Common myeloid progenitor, CD34-positive (primary cell): ENCODE measurements around the gene BTN3A1.
"Not testable (repeated sequence)": the region's sequence is repeated elsewhere in the genome, so short reads cannot be mapped to it uniquely, and the experiment has no call there.

Experiments used
- CTCF ChIA-PET: fragments of 350-600 bp; sonication (Branson Sonifier 250); formaldehyde crosslinking; loops from one replicate; lab custom pipeline; 2021; ENCODE audit warnings: antibody characterized with exemption; lab: Charles Lee
- POLR2A ChIA-PET: fragments of 350-600 bp; sonication (Branson Sonifier 250); formaldehyde crosslinking; loops from one replicate; lab custom pipeline; 2021; ENCODE audit warnings: antibody characterized with exemption; lab: Charles Lee
- DNase-seq, 3 donors: peaks; one replicate each; pipeline versions ENCODE4 v3.0.0 to v3.0.0-alpha.2; 2013
- H3K27ac ChIP-seq, 2 experiments: 1 replicate in 1 of 2; 2 replicates in 1 of 2; pipeline ENCODE4 v1.7.0; 2013; ENCODE audit warnings: inconsistent platforms in 2 of 2, low read length in 2 of 2, mild to moderate bottlenecking in 2 of 2, low read depth in 1 of 2, moderate library complexity in 1 of 2; ENCODE audit not compliant: severe bottlenecking in 2 of 2, insufficient read depth in 1 of 2, poor library complexity in 1 of 2
- H3K27me3 ChIP-seq, 5 experiments: replicated peaks in 2 of 5; 1 replicate in 3 of 5; 2 replicates in 2 of 5; pipeline versions ENCODE4 v1.6.1 to v1.7.0; 2013; ENCODE audit warnings: low read length in 4 of 5, mild to moderate bottlenecking in 2 of 5, moderate library complexity in 2 of 5, inconsistent platforms in 1 of 5; ENCODE audit not compliant: insufficient read depth in 5 of 5, control insufficient read depth in 4 of 5
- H3K36me3 ChIP-seq, 4 experiments: 1 replicate in 2 of 4; 2 replicates in 2 of 4; pipeline versions ENCODE4 v1.6.1 to v1.7.0; 2013; ENCODE audit warnings: low read length in 3 of 4, control low read depth in 1 of 4, mild to moderate bottlenecking in 1 of 4; ENCODE audit not compliant: control insufficient read depth in 4 of 4, insufficient read depth in 4 of 4
- H3K4me1 ChIP-seq, 4 experiments: 1 replicate in 3 of 4; 2 replicates in 1 of 4; pipeline versions ENCODE4 v1.6.1 to v1.7.1; 2013; ENCODE audit warnings: low read length in 3 of 4, mild to moderate bottlenecking in 3 of 4, control low read depth in 1 of 4, inconsistent platforms in 1 of 4, moderate library complexity in 1 of 4; ENCODE audit not compliant: control insufficient read depth in 4 of 4, insufficient read depth in 4 of 4; ENCODE audit errors: control extremely low read depth in 1 of 4
- H3K4me3 ChIP-seq, 7 experiments: 1 replicate in 4 of 7; 2 replicates in 3 of 7; pipeline versions ENCODE4 v1.5.1 to v1.7.0; 2013; ENCODE audit warnings: mild to moderate bottlenecking in 7 of 7, low read length in 6 of 7, moderate library complexity in 6 of 7, inconsistent platforms in 2 of 7, low read depth in 2 of 7, control low read depth in 1 of 7; ENCODE audit not compliant: insufficient read depth in 4 of 7, control insufficient read depth in 1 of 7; ENCODE audit errors: extremely low read depth in 1 of 7
- H3K9me3 ChIP-seq, 5 experiments: 1 replicate in 4 of 5; 2 replicates in 1 of 5; pipeline versions ENCODE4 v1.6.1 to v1.7.1; 2013; ENCODE audit warnings: low read length in 4 of 5, mild to moderate bottlenecking in 2 of 5, inconsistent platforms in 1 of 5, low read depth in 1 of 5, moderate library complexity in 1 of 5; ENCODE audit not compliant: control insufficient read depth in 4 of 5, insufficient read depth in 2 of 5; ENCODE audit errors: control extremely low read depth in 1 of 5
- WGBS: methylation state at CpG from one replicate; pipeline ENCODE4 v1.1.5; 2013; ENCODE audit not compliant: insufficient coverage; 5-methylcytosine and 5-hydroxymethylcytosine counted together

The BTN3A1 gene

DNA sequence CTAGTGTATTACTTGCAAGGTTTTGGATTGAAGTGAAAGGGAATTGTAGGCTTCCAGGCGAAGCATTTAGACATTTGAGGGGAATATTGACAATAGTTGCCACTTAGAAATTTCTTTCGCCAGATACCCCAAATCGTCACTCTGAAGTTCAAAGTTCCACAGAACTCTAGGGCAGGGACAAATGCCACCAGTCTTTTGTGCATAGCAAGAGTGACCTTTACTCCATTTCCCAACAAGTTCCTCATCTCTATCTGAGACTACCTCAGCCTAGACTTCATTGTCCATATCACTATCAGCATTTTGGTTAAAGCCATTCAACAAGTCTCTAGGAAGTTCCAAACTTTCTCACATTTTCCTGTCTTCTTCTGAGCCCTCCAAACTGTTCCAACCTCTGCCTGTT, 16.7 kb downstream of the BTN3A1 start:
- H3K27ac ChIP-seq, H3K27me3 ChIP-seq, H3K4me3 ChIP-seq, POLR2A ChIA-PET, DNase-seq: not testable (repeated sequence)
- Histone ChIP-seq H3K36me3 (peaks cover 0 to 11% (median 3%) of the 10 kb centered on the region in 4 experiments), H3K9me3 (peaks cover 0 to 15% (median 8%) of the 10 kb centered on the region in 5 experiments), H3K4me1 (peaks cover 2 to 13% (median 9%) of the 10 kb centered on the region in 4 experiments)
- 93% methylated on average over 3 of the region's 3 CpGs for WGBS
- CTCF ChIA-PET, result interaction anchor here (1.0 to 1.1 kb wide), 2 partner anchors 12 to 15 kb away, joined by 3 read pairs; no protein-coding TSS in a partner anchor

DNA sequence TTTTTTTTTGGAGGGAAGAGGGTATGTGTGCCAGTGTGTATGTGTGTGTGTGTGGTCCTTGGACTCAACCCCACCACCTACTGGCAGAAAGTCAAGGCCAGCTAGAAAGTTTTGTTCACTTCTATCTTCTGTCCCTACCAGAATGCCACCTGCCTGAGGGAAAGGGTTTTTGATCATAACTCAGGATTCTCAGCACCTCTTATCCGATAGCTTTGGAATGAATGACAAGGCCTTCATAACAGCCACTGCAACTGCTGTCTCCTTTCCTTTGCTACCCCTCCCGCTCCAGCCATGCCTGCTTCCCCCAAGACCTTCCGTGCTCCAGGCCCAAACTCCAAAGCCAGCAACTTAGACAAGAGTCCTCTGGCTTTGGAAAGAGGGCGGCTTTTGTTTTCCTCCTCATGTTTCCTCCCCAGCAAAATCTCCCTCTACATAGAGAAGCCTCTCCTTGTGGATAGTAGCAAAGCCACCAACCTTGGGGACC, 18.7 kb downstream of the BTN3A1 start:
- ChIA-PET CTCF (interaction anchor here (0.7 to 1.4 kb wide), 5 partner anchors 10 to 79 kb away, joined by 3 to 4 read pairs (median 3); partner anchors contain the start of gene BTN1A1), POLR2A (no interaction called here)
- Histone ChIP-seq H3K36me3 (peaks cover 0 to 8% (median 0%) of the 10 kb centered on the region in 4 experiments), H3K4me3 (peak overlapping the region in 6 of 7 experiments; percentile 82 to 100 (median 98)), H3K27me3 (no peaks in the 10 kb centered on the region), H3K4me1 (peaks cover 2 to 13% (median 9%) of the 10 kb centered on the region in 4 experiments), H3K9me3 (peaks cover 0 to 15% (median 8%) of the 10 kb centered on the region in 5 experiments), H3K27ac (peak overlapping the region in 1 of 2 experiments; percentile 82)
- DNase-seq, result peak; percentile 75 to 80 (median 78)
- WGBS, result 90% methylated on average over 2 of the region's 4 CpGs

DNA sequence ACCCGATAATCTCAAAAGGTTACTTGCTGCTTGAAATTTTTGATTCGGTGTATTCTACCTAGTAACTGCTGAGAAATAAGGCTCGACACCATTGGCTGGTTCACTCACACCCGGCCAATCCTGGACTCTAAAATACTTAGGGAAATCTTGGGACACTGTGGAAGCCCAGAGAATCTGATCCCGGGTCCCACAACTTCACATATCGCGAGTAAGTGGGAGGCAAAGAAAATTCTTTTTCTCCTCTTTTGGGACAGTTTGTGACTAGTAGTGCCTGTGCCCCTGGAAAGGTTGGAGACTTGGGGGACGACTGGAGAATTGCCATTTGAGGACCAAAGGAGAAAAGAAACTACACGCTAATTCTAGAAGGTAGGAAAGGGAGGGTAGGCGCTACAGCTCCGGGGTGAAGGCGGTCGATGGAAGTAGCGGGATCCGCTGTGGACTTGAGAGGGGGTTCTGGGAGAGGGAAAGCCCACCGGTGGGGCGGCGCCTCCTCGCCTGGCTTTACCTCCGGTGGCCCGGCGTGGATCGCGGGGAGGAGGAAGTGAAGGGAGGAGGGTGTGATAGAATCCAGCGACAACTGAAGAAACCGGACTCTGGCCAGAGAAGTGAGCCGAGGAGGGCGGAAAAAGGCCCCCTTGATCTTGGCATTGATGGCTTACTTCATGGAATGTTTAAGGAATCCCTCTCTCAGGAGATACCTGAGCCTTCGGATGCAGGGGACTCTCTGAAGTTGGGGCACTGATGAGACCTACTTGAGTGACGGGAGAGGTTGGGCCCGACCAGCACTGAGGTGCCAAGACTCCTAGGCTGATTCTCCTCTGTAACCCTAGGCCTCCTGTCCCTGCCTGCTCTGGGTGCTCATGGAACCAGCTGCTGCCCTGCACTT, 19.4 kb downstream of the BTN3A1 start:
- 2% methylated on average over 21 of the region's 31 CpGs for WGBS
- ChIA-PET CTCF (interaction anchor here (0.7 to 1.4 kb wide), 2 partner anchors 27 to 69 kb away, joined by 4 read pairs; no protein-coding TSS in a partner anchor), POLR2A (no interaction called here)
- peak; percentile 76 to 79 (median 79) for DNase-seq
- H3K4me3 ChIP-seq, result peak overlapping the region; percentile 82 to 100 (median 98)
- peaks cover 2 to 13% (median 9%) of the 10 kb centered on the region in 4 experiments for H3K4me1 ChIP-seq
- H3K27me3 ChIP-seq, result no peaks in the 10 kb centered on the region
- H3K36me3 ChIP-seq, result peaks cover 0 to 9% (median 0%) of the 10 kb centered on the region in 4 experiments
- peaks cover 0 to 15% (median 7%) of the 10 kb centered on the region in 5 experiments for H3K9me3 ChIP-seq
- H3K27ac ChIP-seq, result peak overlapping the region; percentile 42 to 82

DNA sequence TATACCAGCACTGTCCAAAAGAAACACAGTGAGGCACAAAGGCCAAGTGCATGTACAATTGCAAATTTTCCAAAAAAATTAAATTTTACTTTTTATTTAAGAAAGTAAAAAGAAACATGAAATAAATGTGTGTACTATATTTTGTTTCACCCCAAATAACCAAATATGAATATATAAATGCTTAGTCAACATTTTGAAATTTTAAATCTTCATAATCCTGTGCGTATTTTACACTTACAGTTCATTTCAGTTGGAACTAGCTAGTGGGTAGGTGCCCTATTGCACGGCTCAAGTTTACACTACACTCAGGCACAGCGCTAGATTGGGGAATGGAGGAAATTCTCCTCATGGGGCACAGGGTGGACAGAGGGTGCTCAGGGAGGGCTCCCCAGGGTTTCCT, 20.3 kb downstream of the BTN3A1 start:
- CTCF ChIA-PET, result no interaction called here

DNA sequence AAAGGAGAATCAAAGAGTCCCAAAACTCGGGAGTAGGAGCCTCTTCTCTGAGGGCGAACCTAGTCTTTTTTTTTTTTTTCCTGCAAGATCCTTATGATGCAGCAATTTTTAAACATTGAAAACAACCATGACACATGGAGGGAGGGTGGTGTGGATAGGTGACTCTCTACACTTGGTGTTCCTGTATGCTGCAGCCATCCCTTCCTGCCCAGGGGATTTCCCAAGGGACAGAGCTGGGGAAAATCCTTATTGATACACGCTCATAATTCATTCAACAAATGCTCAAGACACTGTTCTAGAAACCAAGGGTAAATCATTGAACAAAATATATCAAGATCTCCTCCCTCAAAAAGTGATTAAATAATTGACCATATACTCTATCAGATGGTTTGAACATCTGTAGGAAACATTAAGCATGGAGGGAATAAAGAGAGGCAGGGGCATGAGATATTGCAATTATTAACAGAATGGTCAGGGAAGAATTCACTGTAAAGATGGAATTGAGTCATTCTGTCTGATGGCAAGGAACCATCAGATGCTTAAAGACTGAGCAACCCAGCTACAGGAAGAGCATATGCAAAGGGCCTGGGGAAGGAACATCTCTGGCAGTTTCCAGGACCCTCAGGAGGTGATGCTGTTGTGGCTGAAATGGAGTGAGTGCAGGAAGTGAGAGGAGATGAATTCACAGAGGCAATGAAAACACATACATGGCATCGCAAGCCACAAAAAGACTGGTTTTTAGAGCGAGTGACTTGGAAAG, 24.8 kb downstream of the BTN3A1 start:
- no peak overlapping the region for H3K27ac ChIP-seq
- H3K27me3 ChIP-seq, result no peaks in the 10 kb centered on the region
- POLR2A ChIA-PET, result interaction anchor here (0.7 kb wide), 1 partner anchor 244 kb away, joined by 5 read pairs; no protein-coding TSS in a partner anchor

More for the DNA sequence above, 20.3 kb downstream of the BTN3A1 start:
- 100% methylated on average over 3 of the region's 3 CpGs for WGBS
- Histone ChIP-seq H3K36me3 (peaks cover 0 to 4% (median 2%) of the 10 kb centered on the region in 4 experiments), H3K4me3 (peak overlapping the region in 3 of 7 experiments; percentile 87 to 100 (median 99)), H3K27ac (no peak overlapping the region), H3K27me3 (no peaks in the 10 kb centered on the region), H3K9me3 (peaks cover 0 to 8% (median 1%) of the 10 kb centered on the region in 5 experiments), H3K4me1 (peaks cover 2 to 13% (median 9%) of the 10 kb centered on the region in 4 experiments)
- POLR2A ChIA-PET, result no interaction called here
- no peak for DNase-seq

DNA sequence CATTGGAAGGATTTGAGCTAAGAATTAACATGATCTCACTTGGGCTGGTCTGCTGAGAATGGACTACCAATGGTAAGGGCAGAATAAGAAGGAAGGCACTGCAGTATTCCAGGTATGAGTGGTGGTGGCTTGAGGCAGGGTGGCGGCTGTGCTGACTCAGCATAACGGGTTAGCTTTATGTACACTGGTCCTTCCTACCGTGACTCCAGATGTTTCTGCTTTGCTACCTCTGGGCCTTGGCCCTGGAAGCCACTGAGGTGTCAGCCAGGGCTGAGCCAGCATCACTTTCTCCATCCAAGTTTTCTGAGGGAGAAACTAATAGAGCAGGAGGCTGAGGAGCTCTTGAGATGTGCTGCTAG, 25.4 kb downstream of the BTN3A1 start:
- H3K4me1 ChIP-seq, result no peaks in the 10 kb centered on the region
- H3K27ac ChIP-seq, result no peak overlapping the region
- WGBS, result 92% methylated on average over 2 of the region's 3 CpGs
- H3K27me3 ChIP-seq, result no peaks in the 10 kb centered on the region
- no peak for DNase-seq
- ChIA-PET POLR2A (no interaction called here), CTCF (no interaction called here)
- H3K4me3 ChIP-seq, result no peak overlapping the region
- H3K9me3 ChIP-seq, result peaks cover 0 to 2% (median 0%) of the 10 kb centered on the region in 5 experiments
- peaks cover 0 to 10% (median 3%) of the 10 kb centered on the region in 4 experiments for H3K36me3 ChIP-seq

More for the DNA sequence above, 24.8 kb downstream of the BTN3A1 start:
- H3K4me3 ChIP-seq, result no peak overlapping the region
- peaks cover 0 to 2% (median 0%) of the 10 kb centered on the region in 5 experiments for H3K9me3 ChIP-seq
- H3K36me3 ChIP-seq, result peaks cover 0 to 10% (median 3%) of the 10 kb centered on the region in 4 experiments
- DNase-seq, result no peak
- CTCF ChIA-PET, result no interaction called here
- H3K4me1 ChIP-seq, result peaks cover 0 to 3% (median 2%) of the 10 kb centered on the region in 4 experiments
- 100% methylated on average over 3 of the region's 5 CpGs for WGBS
